ENCODE data around the gene ECHDC3. TPM values are rescaled to one million over a fixed set of nuclear protein-coding genes. Genes with fewer than 3 reads are reported as not detected.
"Not testable (repeated sequence)": the region's sequence is repeated elsewhere in the genome, so short reads cannot be mapped to it uniquely, and the experiment has no call there.

The ECHDC3 gene
- total RNA-seq, 4 donors from 2014 or later: 0.44 to 55.7 (median 31.6) TPM

DNA sequence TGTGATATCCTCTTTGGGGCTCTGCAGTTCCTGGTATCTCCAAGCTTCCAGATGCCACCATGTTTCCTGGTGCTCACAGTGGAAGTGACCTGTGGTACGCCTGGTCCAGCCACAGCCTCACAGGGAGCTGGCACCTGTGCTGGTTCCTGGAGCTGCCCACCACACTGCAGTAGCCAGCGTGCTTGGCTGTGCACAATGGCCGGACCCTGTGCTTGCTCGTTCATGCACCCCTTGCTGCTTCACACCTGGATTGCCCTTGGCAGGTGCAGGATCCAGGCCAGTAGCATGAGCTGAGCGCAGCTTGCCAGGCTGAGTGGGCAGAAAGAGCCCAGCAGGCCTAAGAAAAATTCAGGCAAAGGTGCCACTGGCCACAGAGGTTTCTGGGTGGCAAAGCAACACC lies 11.4 kb upstream of the ECHDC3 start:
- H3K36me3 ChIP-seq: no peaks in the 10 kb centered on the region
- intact Hi-C loops (cut with DNase I): no loop called here
- no peak for TF ChIP-seq POLR2A (IDR thresholded peaks at IDR 0.05)
- TF ChIP-seq, protein P1, sequence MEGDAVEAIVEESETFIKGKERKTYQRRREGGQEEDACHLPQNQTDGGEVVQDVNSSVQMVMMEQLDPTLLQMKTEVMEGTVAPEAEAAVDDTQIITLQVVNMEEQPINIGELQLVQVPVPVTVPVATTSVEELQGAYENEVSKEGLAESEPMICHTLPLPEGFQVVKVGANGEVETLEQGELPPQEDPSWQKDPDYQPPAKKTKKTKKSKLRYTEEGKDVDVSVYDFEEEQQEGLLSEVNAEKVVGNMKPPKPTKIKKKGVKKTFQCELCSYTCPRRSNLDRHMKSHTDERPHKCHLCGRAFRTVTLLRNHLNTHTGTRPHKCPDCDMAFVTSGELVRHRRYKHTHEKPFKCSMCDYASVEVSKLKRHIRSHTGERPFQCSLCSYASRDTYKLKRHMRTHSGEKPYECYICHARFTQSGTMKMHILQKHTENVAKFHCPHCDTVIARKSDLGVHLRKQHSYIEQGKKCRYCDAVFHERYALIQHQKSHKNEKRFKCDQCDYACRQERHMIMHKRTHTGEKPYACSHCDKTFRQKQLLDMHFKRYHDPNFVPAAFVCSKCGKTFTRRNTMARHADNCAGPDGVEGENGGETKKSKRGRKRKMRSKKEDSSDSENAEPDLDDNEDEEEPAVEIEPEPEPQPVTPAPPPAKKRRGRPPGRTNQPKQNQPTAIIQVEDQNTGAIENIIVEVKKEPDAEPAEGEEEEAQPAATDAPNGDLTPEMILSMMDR (IDR thresholded peaks at IDR 0.05): no peak
- no peak for DNase-seq
- no peaks in the 10 kb centered on the region for H3K4me1 ChIP-seq
- 83% methylated on average over 1 of the region's 5 CpGs; no CpG with 5 or more reads in 1 of the 2 donors for WGBS, 2 donors
- no peaks in the 10 kb centered on the region for H3K27me3 ChIP-seq
- H3K9me3 ChIP-seq: no peaks in the 10 kb centered on the region
- no peak overlapping the region for H3K27ac ChIP-seq
- no peak overlapping the region for H3K4me3 ChIP-seq

DNA sequence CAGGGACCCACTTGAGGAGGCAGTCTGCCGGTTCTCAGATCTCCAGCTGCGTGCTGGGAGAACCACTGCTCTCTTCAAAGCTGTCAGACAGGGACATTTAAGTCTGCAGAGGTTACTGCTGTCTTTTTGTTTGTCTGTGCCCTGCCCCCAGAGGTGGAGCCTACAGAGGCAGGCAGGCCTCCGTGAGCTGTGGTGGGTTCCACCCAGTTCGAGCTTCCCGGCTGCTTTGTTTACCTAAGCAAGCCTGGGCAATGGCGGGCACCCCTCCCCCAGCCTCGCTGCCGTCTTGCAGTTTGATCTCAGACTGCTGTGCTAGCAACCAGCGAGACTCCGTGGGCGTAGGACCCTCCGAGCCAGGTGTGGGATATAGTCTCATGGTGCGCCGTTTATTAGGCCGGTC lies 5.4 kb upstream of the ECHDC3 start:
- H3K9me3 ChIP-seq; DNase-seq; H3K27me3 ChIP-seq; H3K27ac ChIP-seq; H3K36me3 ChIP-seq; intact Hi-C loops (cut with DNase I): not testable (repeated sequence)
- WGBS, 2 donors: no CpG with 5 or more reads among the region's 15 CpGs
- peak overlapping the region in 2 of 4 donors; percentile 16 to 27 for H3K4me3 ChIP-seq
- H3K4me1 ChIP-seq: peaks cover under 1 to 12% (median 4%) of the 10 kb centered on the region in 3 donors

DNA sequence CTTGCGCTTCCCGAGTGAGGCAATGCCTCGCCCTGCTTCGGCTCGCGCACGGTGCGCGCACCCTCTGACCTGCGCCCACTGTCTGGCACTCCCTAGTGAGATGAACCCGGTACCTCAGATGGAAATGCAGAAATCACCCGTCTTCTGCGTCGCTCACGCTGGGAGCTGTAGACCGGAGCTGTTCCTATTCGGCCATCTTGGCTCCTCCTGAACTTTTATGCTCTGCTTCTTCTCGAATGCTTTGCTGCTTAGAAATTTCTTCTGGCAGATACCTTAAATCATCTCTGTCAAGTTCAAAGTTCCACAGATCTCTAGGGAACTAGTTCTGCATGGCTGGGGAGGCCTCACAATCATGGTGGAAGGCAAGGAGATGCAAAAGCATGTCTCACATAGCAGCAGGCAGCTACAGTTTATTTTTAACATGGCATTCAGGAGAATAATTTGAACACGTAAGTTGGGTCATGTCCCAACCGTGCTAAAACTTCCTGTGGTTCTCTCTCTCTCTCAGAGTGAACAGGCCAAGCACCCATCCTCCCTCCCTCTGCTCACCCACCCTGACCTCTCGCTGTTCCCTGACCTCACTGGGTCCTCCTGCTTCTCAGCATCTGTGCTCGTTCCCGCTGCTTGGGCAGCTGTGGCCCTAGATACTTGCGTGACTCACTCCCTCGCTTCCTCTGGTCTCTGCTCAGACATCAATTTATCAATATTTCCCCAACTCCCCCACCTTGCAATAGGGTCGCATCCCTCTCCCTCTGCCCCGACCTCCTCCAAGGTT lies 4.7 kb upstream of the ECHDC3 start:
- not testable (repeated sequence) for DNase-seq

DNA sequence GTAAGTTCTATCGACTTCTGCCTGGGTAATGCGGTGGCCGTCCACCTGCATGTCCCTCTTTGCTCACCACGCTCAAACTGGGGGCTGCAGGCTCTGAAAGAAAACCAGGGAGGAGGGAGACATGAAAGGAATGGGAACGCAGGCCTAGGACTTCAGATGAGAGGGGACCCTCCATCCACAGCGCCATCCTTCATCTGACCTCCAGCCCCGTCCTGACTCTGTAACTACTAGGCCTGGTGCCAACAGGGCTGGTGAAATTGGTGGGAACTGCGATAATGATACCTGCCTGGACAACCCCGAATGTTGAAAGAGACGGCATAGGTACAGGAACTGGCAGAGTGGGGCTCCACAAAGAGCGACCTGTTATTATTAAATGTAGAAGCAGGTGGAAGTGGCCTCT lies 1.3 kb upstream of the ECHDC3 start:
- Histone ChIP-seq H3K9me3 (no peaks in the 10 kb centered on the region), H3K36me3 (no peaks in the 10 kb centered on the region), H3K27me3 (no peaks in the 10 kb centered on the region), H3K4me1 (peaks cover 3 to 36% (median 6%) of the 10 kb centered on the region in 3 donors), H3K4me3 (no peak overlapping the region), H3K27ac (no peak overlapping the region)
- DNase-seq: no peak
- 89 to 95% methylated on average over 11 of the region's 11 CpGs for WGBS, 2 donors
- no peak for TF ChIP-seq POLR2A (IDR thresholded peaks at IDR 0.05)
- TF ChIP-seq, protein P1 (IDR thresholded peaks at IDR 0.05): no peak
- intact Hi-C loops (cut with DNase I): no loop called here

More for the DNA sequence above, 4.7 kb upstream of the ECHDC3 start:
- H3K36me3 ChIP-seq; H3K9me3 ChIP-seq; H3K27me3 ChIP-seq; intact Hi-C loops (cut with DNase I): not testable (repeated sequence)
- Histone ChIP-seq H3K27ac (peak overlapping the region in 3 of 4 donors; percentile 43 to 76 (median 54)), H3K4me3 (peak overlapping the region in 3 of 4 donors; percentile 5 to 27 (median 16)), H3K4me1 (peaks cover 3 to 17% (median 6%) of the 10 kb centered on the region in 3 donors)
- WGBS, 2 donors: 43 to 68% methylated on average over 12 to 16 of the region's 27 CpGs

DNA sequence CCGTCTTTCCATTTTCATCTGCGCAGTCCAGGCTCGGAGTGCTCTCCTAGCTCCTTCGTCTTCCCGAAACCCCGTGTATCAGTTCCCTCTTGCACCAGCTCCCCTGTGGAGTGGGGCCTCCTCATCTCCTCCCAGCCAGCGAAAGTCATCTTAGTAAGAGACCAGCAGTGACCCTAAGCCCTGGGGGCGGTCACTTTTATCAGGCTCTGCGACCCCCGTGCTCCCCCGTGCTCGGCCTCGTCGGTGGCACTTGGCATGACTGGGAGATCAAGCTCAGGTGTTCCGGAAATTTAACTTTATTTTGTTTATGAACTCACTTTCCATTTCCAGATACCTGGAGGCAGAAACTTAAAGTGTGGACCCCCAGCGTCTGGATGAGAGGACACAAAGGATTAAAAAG lies 574 bp upstream of the ECHDC3 start:
- H3K4me3 ChIP-seq: peak overlapping the region; percentile 2 to 78 (median 66)
- intact Hi-C loops (cut with DNase I): no loop called here
- H3K9me3 ChIP-seq: no peaks in the 10 kb centered on the region
- TF ChIP-seq POLR2A (IDR thresholded peaks at IDR 0.05): no peak
- TF ChIP-seq, protein P1 (IDR thresholded peaks at IDR 0.05): no peak
- WGBS, 2 donors: 75 to 84% methylated on average over 8 to 10 of the region's 16 CpGs
- no peaks in the 10 kb centered on the region for H3K27me3 ChIP-seq
- DNase-seq: no peak
- H3K36me3 ChIP-seq: no peaks in the 10 kb centered on the region
- H3K4me1 ChIP-seq: peaks cover 3 to 39% (median 7%) of the 10 kb centered on the region in 3 donors
- H3K27ac ChIP-seq: peak overlapping the region in 3 of 4 donors; percentile 3 to 93 (median 77)

DNA sequence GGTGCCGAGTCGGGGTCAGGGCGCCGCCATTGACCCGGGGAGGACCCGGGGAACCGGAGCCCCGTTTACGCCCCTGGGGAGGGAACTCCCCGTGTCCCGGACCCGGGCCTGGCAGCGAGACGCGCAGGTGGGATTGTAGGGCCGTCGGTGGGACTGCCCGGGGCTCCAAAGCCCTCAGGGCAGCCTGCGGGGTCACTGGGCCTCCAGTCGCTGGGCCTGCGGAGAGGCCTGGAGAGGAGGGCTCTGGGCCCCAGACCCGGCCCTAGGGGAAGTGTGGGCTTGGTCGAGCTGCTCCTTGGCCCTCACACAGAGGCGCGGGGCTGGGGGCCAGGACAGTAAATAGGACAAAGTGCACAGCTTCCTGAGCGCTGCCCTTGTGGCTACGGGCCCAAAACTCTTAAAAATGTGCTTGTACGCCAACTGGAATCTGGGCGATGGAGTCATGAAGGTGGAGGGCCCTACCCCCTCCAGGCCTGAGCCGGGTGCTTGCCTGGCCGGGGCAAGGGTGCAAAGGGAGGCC lies 657 bp downstream of the ECHDC3 start:
- intact Hi-C loops (cut with DNase I): no loop called here
- H3K27ac ChIP-seq: peak overlapping the region; percentile 60 to 93 (median 76)
- H3K27me3 ChIP-seq: no peaks in the 10 kb centered on the region
- H3K9me3 ChIP-seq: no peaks in the 10 kb centered on the region
- H3K4me1 ChIP-seq: peaks cover 3 to 46% (median 8%) of the 10 kb centered on the region in 3 donors
- 83 to 95% methylated on average over 2 to 5 of the region's 31 CpGs for WGBS, 2 donors
- peak overlapping the region; percentile 19 to 78 (median 66) for H3K4me3 ChIP-seq
- no peaks in the 10 kb centered on the region for H3K36me3 ChIP-seq
- no peak for TF ChIP-seq POLR2A (IDR thresholded peaks at IDR 0.05)
- TF ChIP-seq, protein P1 (IDR thresholded peaks at IDR 0.05): no peak
- DNase-seq: no peak
